Upper lobe of left lung (tissue), 4 donors: ENCODE data around the gene CASP8.

ENCODE experiments used
- CTCF ChIP-seq, 6 experiments: fragments of 450-650 bp in 4 of 6; fragments of 200-600 bp in 2 of 6; sonication (generic) in 2 of 6; IDR thresholded peaks; one replicate each; pipeline ENCODE4 v1.5.1; 2016 to 2019; ENCODE audit warnings: antibody characterized with exemption in 6 of 6
- POLR2AphosphoS5 ChIP-seq, 2 donors: sonication (generic); formaldehyde crosslinking; IDR thresholded peaks; one replicate each; pipeline ENCODE4 v1.5.1; 2017; ENCODE audit warnings: antibody characterized with exemption in 2 of 2

DNA sequence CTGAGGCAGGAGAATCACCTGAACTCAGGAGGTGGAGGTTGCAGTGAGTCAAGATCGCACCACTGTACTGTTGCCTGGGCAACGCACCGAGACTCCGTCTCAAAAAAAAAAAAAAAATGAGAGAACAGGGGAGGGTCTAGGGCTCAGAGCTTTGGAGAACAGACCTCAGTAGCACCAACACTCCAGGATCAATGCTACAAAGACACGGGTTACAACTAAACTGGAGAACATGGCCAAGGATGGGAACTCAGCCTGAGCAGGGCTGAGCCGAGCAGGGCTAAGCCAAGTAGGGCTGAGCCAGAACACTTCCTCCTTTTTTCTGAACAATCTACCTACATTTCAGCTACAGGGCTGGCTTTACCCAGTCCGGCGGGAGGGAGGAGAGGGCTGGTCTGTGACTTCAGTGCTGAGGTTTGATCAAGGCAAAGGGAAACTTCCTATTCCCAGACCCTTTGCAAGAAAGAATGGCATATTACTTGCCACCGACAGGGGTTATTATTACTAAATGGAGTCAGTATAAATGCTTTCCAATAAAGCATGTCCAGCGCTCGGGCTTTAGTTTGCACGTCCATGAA lies 2.9 kb upstream of the CASP8 start:
- no peak for TF ChIP-seq POLR2AphosphoS5 (IDR thresholded peaks at IDR 0.05)
- peak in 1 of 6 experiments; percentile 36 for TF ChIP-seq CTCF (IDR thresholded peaks at IDR 0.05)
